HepG2 (cell line): ENCODE results near the gene CRIM1. TPM values are rescaled to one million over a fixed set of nuclear protein-coding genes. Genes with fewer than 3 reads are reported as not detected.
A peak's percentile ranks its signal among the peaks of the same experiment; 100 is the strongest.

Experiments
- CEBPG ChIP-seq: IDR thresholded peaks from 2 replicates; pipeline ENCODE4 v1.6.1; 2016
- CHCHD3 ChIP-seq: sonication (generic); formaldehyde crosslinking; IDR thresholded peaks from 2 replicates; pipeline ENCODE4 v1.8.0; 2022; ENCODE audit warnings: mild to moderate bottlenecking, missing genetic modification reagents, moderate library complexity
- EEA1 ChIP-seq: sonication (generic); formaldehyde crosslinking; IDR thresholded peaks from 2 replicates; pipeline ENCODE4 v1.5.1; 2020; ENCODE audit warnings: mild to moderate bottlenecking, missing genetic modification reagents, borderline replicate concordance
- ELF3 ChIP-seq: IDR thresholded peaks from 2 replicates; pipeline ENCODE4 v1.6.1; 2016; ENCODE audit warnings: missing genetic modification reagents, missing compliant biosample characterization
- FIP1L1 ChIP-seq: fragments of 200-400 bp; formaldehyde crosslinking; IDR thresholded peaks from 2 replicates; pipeline ENCODE4 v1.6.1; 2018; ENCODE audit warnings: low read depth, mild to moderate bottlenecking, low read length, moderate library complexity, borderline replicate concordance; ENCODE audit not compliant: insufficient read depth
- FOSL1 ChIP-seq: sonication (generic); formaldehyde crosslinking; IDR thresholded peaks from 2 replicates; pipeline ENCODE4 v1.9.0; 2021; ENCODE audit warnings: missing genetic modification reagents, borderline replicate concordance
- HCFC1 ChIP-seq: fragments of 150-350 bp; IDR thresholded peaks from 2 replicates; pipeline ENCODE4 v1.6.1; 2014; ENCODE audit warnings: low read depth, low read length
- MTA3 ChIP-seq: sonication (generic); formaldehyde crosslinking; IDR thresholded peaks from 2 replicates; pipeline ENCODE4 v1.4.0; 2020; ENCODE audit warnings: missing genetic modification reagents
- NKX3-1 ChIP-seq: sonication (generic); formaldehyde crosslinking; IDR thresholded peaks from 2 replicates; pipeline ENCODE4 v1.5.0; 2020; ENCODE audit warnings: missing genetic modification reagents
- PAF1 ChIP-seq: IDR thresholded peaks from 2 replicates; pipeline ENCODE4 v1.6.1; 2016; ENCODE audit warnings: missing genetic modification reagents, missing compliant biosample characterization
- RORA ChIP-seq: sonication (generic); formaldehyde crosslinking; IDR thresholded peaks from 2 replicates; pipeline ENCODE4 v1.5.0; 2020; ENCODE audit warnings: mild to moderate bottlenecking, missing genetic modification reagents, moderate library complexity
- SALL2 ChIP-seq: sonication (generic); formaldehyde crosslinking; IDR thresholded peaks from 2 replicates; pipeline ENCODE4 v1.8.1; 2023; ENCODE audit warnings: mild to moderate bottlenecking, missing genetic modification reagents, inconsistent platforms
- SNAI1 ChIP-seq: sonication (generic); formaldehyde crosslinking; IDR thresholded peaks from 2 replicates; pipeline ENCODE4 v1.5.0; 2020; ENCODE audit warnings: mild to moderate bottlenecking, missing genetic modification reagents, borderline replicate concordance
- SOX6 ChIP-seq, 2 experiments: fragments of 450-650 bp in 1 of 2; sonication (generic) in 1 of 2; formaldehyde crosslinking in 1 of 2; IDR thresholded peaks; 2 replicates each; pipeline versions ENCODE4 v1.4.0 to v1.6.1; 2017 to 2020; ENCODE audit warnings: antibody characterized with exemption in 1 of 2, mild to moderate bottlenecking in 1 of 2, missing genetic modification reagents in 1 of 2
- ZNF225 ChIP-seq: sonication (generic); formaldehyde crosslinking; IDR thresholded peaks from 2 replicates; pipeline ENCODE4 v1.4.0; 2020; ENCODE audit warnings: mild to moderate bottlenecking, missing genetic modification reagents
- ZNF572 ChIP-seq: sonication (generic); formaldehyde crosslinking; IDR thresholded peaks from 2 replicates; pipeline ENCODE4 v1.5.1; 2020; ENCODE audit warnings: mild to moderate bottlenecking, missing genetic modification reagents
- ZNF598 ChIP-seq: sonication (generic); formaldehyde crosslinking; IDR thresholded peaks from 2 replicates; pipeline ENCODE4 v1.5.1; 2020; ENCODE audit warnings: mild to moderate bottlenecking, missing genetic modification reagents, borderline replicate concordance
- ZNF605 ChIP-seq: sonication (generic); formaldehyde crosslinking; IDR thresholded peaks from 2 replicates; pipeline ENCODE4 v1.8.0; 2022; ENCODE audit warnings: mild to moderate bottlenecking, missing genetic modification reagents
- polyA plus RNA-seq, 8 experiments: library from polyadenylated mRNA; depleted of rRNA in 3 of 8; stranded (reverse) in 7 of 8; unstranded in 1 of 8; fragments of >200 nt; fragmentation: Illumina TruSeq in 4 of 8; extraction: Trizol in 4 of 8; gene quantifications; 2 replicates each; pipeline versions ENCODE4 v1.2.1 to v1.2.3, GENCODE V29; 2011 to 2016; ENCODE audit warnings: low read depth in 4 of 8, missing spikeins in 1 of 8, mixed read lengths in 1 of 8; ENCODE audit not compliant: insufficient read depth in 1 of 8
- total RNA-seq, 5 experiments: library from RNA; depleted of rRNA; stranded (reverse); fragments of >200 nt; fragmentation: Illumina TruSeq; extraction: Trizol; gene quantifications; 2 replicates each; pipeline ENCODE4 v1.2.3, GENCODE V29; 2016; ENCODE audit warnings: low read depth in 1 of 5
- TF ChIP-seq, protein P1 (sequence below): sonication (generic); formaldehyde crosslinking; IDR thresholded peaks from 2 replicates; pipeline ENCODE4 v1.8.0; 2022; ENCODE audit warnings: mild to moderate bottlenecking, missing genetic modification reagents, moderate library complexity
- TF ChIP-seq, protein P2 (sequence below): IDR thresholded peaks from 2 replicates; pipeline ENCODE4 v1.6.1; 2016; ENCODE audit warnings: low read depth, borderline replicate concordance
- TF ChIP-seq, protein P3 (sequence below): sonication (generic); IDR thresholded peaks from 2 replicates; pipeline ENCODE4 v1.6.1; 2016; ENCODE audit warnings: low read depth, borderline replicate concordance
- TF ChIP-seq, protein P4 (sequence below): sonication (generic); formaldehyde crosslinking; IDR thresholded peaks from 2 replicates; pipeline ENCODE4 v1.4.0; 2020; ENCODE audit warnings: mild to moderate bottlenecking, missing genetic modification reagents
- TF ChIP-seq, protein P5 (sequence below): sonication (generic); formaldehyde crosslinking; IDR thresholded peaks from 2 replicates; pipeline ENCODE4 v1.4.0; 2020; ENCODE audit warnings: missing genetic modification reagents, low read depth, mild to moderate bottlenecking, borderline replicate concordance
- TF ChIP-seq, protein P6 (sequence below): sonication (generic); formaldehyde crosslinking; IDR thresholded peaks from 2 replicates; pipeline ENCODE4 v1.8.1; 2023; ENCODE audit warnings: mild to moderate bottlenecking, moderate library complexity, missing genetic modification reagents

CRIM1 gene
- total and polyA plus RNA-seq, 2 of the 13 experiments (the other 11 are each of a cell fraction or from before 2014, with no cell fraction given): 39.1 to 69.9 TPM

DNA sequence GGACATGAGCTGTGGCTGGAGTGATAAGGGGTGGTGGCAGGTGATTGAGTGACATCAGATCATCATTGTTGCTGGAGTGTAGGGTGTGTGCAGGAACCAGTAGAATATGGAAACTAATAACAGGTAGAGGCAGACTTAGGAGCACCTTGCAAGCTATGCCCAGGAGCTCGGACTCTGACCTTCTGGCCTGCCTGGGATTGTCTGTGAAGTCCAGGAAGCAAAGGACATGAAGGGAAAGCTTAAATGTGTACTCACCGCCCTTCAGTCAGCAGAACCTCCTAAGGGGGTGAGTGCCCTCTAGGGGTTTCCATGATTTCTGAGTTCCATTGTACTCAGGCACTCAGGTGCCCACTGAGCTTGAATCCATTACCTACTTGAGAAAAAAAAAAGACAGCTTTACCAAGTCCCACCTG is 104.2 kb downstream of the CRIM1 start (continued):
- TF ChIP-seq EEA1 (no peak), MTA3 (CRISPR knock-in tag) (no peak), FOSL1 (CRISPR knock-in tag) (no peak), PAF1 (no peak), ZNF598 (CRISPR knock-in tag) (no peak), SNAI1 (CRISPR knock-in tag) (no peak), ELF3 (CRISPR knock-in tag) (peak; percentile 90), ZNF605 (CRISPR knock-in tag) (no peak), RORA (CRISPR knock-in tag) (no peak), ZNF572 (CRISPR knock-in tag) (no peak), SOX6 (IDR thresholded peaks at IDR 0.05) (no peak), SOX6 (CRISPR knock-in tag; IDR thresholded peaks at IDR 0.05) (peak; percentile 68), NKX3-1 (no peak), ZNF225 (CRISPR knock-in tag) (no peak), SALL2 (0 out of 2 replicates have a peak, but pooled peaks have one; percentile 55), CHCHD3 (CRISPR knock-in tag) (no peak), HCFC1 (no peak), CEBPG (CRISPR knock-in tag) (no peak; the same call in 1 of the 2 replicates), FIP1L1 (no peak)
- TF ChIP-seq, protein P1, sequence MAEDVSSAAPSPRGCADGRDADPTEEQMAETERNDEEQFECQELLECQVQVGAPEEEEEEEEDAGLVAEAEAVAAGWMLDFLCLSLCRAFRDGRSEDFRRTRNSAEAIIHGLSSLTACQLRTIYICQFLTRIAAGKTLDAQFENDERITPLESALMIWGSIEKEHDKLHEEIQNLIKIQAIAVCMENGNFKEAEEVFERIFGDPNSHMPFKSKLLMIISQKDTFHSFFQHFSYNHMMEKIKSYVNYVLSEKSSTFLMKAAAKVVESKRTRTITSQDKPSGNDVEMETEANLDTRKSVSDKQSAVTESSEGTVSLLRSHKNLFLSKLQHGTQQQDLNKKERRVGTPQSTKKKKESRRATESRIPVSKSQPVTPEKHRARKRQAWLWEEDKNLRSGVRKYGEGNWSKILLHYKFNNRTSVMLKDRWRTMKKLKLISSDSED (CRISPR knock-in tag): no peak
- TF ChIP-seq, protein P2, sequence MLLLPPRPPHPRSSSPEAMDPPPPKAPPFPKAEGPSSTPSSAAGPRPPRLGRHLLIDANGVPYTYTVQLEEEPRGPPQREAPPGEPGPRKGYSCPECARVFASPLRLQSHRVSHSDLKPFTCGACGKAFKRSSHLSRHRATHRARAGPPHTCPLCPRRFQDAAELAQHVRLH (CRISPR knock-in tag): peak; percentile 87; the same call in 1 of the 2 replicates
- TF ChIP-seq, protein P3, sequence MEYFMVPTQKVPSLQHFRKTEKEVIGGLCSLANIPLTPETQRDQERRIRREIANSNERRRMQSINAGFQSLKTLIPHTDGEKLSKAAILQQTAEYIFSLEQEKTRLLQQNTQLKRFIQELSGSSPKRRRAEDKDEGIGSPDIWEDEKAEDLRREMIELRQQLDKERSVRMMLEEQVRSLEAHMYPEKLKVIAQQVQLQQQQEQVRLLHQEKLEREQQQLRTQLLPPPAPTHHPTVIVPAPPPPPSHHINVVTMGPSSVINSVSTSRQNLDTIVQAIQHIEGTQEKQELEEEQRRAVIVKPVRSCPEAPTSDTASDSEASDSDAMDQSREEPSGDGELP: peak; percentile 16; the same call in 1 of the 2 replicates
- TF ChIP-seq, protein P4, sequence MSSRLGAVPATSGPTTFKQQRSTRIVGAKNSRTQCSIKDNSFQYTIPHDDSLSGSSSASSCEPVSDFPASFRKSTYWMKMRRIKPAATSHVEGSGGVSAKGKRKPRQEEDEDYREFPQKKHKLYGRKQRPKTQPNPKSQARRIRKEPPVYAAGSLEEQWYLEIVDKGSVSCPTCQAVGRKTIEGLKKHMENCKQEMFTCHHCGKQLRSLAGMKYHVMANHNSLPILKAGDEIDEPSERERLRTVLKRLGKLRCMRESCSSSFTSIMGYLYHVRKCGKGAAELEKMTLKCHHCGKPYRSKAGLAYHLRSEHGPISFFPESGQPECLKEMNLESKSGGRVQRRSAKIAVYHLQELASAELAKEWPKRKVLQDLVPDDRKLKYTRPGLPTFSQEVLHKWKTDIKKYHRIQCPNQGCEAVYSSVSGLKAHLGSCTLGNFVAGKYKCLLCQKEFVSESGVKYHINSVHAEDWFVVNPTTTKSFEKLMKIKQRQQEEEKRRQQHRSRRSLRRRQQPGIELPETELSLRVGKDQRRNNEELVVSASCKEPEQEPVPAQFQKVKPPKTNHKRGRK (CRISPR knock-in tag): no peak
- TF ChIP-seq, protein P5, sequence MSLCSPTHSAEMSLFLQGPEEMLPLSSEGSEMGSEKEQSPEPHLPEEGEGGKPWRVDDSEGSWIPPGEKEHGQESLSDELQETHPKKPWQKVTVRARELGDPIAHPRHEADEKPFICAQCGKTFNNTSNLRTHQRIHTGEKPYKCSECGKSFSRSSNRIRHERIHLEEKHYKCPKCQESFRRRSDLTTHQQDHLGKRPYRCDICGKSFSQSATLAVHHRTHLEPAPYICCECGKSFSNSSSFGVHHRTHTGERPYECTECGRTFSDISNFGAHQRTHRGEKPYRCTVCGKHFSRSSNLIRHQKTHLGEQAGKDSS: 0 out of 2 replicates have a peak, but pooled peaks have one; percentile 64
- TF ChIP-seq, protein P6, sequence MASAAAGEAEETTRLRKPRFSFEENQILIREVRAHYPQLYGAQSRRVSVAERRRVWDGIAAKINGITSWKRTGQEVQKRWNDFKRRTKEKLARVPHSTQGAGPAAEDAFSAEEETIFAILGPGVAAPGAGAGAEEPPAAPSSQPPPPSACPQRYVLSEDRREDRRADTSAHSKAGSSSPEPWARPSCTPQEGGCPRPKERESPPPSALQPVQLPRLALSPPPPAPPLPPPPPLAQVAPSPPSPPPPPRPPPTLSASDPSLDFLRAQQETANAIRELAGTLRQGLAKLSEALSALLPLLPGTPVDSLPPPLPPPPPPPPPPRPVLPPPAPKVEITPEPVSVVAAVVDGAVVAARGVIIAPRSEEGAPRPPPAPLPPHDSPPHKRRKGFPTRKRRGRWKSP (CRISPR knock-in tag): peak; percentile 61; the same call in 1 of the 2 replicates
